Neural progenitor cell (in vitro differentiated cells): ENCODE results near the gene HEXIM2. TPM values are rescaled to one million over a fixed set of nuclear protein-coding genes. Genes with fewer than 3 reads are reported as not detected.
A peak's percentile ranks its signal among the peaks of the same experiment; 100 is the strongest.

Experiments
- DNase-seq: peaks from one replicate; pipeline ENCODE4 v3.0.0-alpha.2; 2016; ENCODE audit warnings: low spot score
- H2AFZ ChIP-seq: fragments of 200-600 bp; sonication (generic); replicated peaks from 2 replicates; pipeline ENCODE4 v1.6.1; 2016; ENCODE audit warnings: antibody characterized with exemption
- H3F3A ChIP-seq: fragments of 200-600 bp; sonication (generic); 2 replicates; pipeline ENCODE4 v1.6.1; 2016; ENCODE audit warnings: antibody characterized with exemption, low read depth
- H3K27ac ChIP-seq: fragments of 200-600 bp; sonication (generic); 2 replicates; pipeline ENCODE4 v1.5.1; 2016; ENCODE audit warnings: mild to moderate bottlenecking
- H3K27me3 ChIP-seq: fragments of 200-600 bp; sonication (generic); 2 replicates; pipeline ENCODE4 v1.6.1; 2016; ENCODE audit warnings: mild to moderate bottlenecking, moderate library complexity
- H3K36me3 ChIP-seq: fragments of 200-600 bp; sonication (generic); 2 replicates; pipeline ENCODE4 v1.5.1; 2016
- H3K4me1 ChIP-seq: fragments of 200-600 bp; sonication (generic); 2 replicates; pipeline ENCODE4 v1.6.1; 2016; ENCODE audit warnings: mixed run types
- H3K4me2 ChIP-seq: fragments of 200-600 bp; sonication (generic); 2 replicates; pipeline ENCODE4 v1.6.1; 2016
- H3K4me3 ChIP-seq: fragments of 200-600 bp; sonication (generic); 2 replicates; pipeline ENCODE4 v1.5.1; 2016
- H3K79me2 ChIP-seq: fragments of 200-600 bp; sonication (generic); 2 replicates; pipeline ENCODE4 v1.6.1; 2016; ENCODE audit warnings: low read depth
- H3K9ac ChIP-seq: fragments of 200-600 bp; sonication (generic); 2 replicates; pipeline ENCODE4 v1.6.1; 2016
- H3K9me3 ChIP-seq: fragments of 200-600 bp; sonication (generic); 2 replicates; pipeline ENCODE4 v1.5.1; 2016; ENCODE audit warnings: low read depth
- H4K20me1 ChIP-seq: fragments of 200-600 bp; sonication (generic); 2 replicates; pipeline ENCODE4 v1.6.1; 2016; ENCODE audit warnings: low read depth
- H3K27ac Mint-ChIP-seq: 3 replicates; pipeline ENCODE4 v1.8.0; 2021; ENCODE audit warnings: mixed read lengths
- H3K27me3 Mint-ChIP-seq: 2 replicates; pipeline ENCODE4 v1.8.0; 2022; ENCODE audit warnings: low read depth, mild to moderate bottlenecking, inconsistent platforms, moderate library complexity, mixed read lengths; ENCODE audit not compliant: insufficient read depth
- H3K36me3 Mint-ChIP-seq: 3 replicates; pipeline ENCODE4 v1.8.0; 2021; ENCODE audit warnings: mixed read lengths
- H3K4me1 Mint-ChIP-seq: 3 replicates; pipeline ENCODE4 v1.8.0; 2021; ENCODE audit warnings: mixed read lengths
- H3K4me3 Mint-ChIP-seq: 3 replicates; pipeline ENCODE4 v1.8.0; 2021; ENCODE audit warnings: mild to moderate bottlenecking, moderate library complexity, mixed read lengths
- H3K9me3 Mint-ChIP-seq: 3 replicates; pipeline ENCODE4 v1.8.0; 2020; ENCODE audit warnings: mixed read lengths
- EZH2 ChIP-seq: fragments of 200-600 bp; sonication (generic); IDR thresholded peaks from 2 replicates; pipeline ENCODE4 v1.6.1; 2017; ENCODE audit warnings: antibody characterized with exemption, mild to moderate bottlenecking, moderate library complexity
- EZH2phosphoT487 ChIP-seq: fragments of 200-600 bp; sonication (generic); IDR thresholded peaks from 2 replicates; pipeline ENCODE4 v1.6.1; 2017; ENCODE audit warnings: antibody characterized with exemption
- total RNA-seq: library from RNA; depleted of rRNA; stranded (reverse); fragments of >200 nt; gene quantifications from 2 replicates; pipeline ENCODE4 v1.2.3, GENCODE V29; 2015; ENCODE audit warnings: low replicate concordance
- TF ChIP-seq, protein P1 (sequence below): fragments of 200-600 bp; sonication (generic); IDR thresholded peaks from 2 replicates; pipeline ENCODE4 v1.5.1; 2017; ENCODE audit warnings: antibody characterized with exemption, mild to moderate bottlenecking

HEXIM2 gene
- total RNA-seq, 1 donor from 2014 or later = 4.6 TPM

DNA sequence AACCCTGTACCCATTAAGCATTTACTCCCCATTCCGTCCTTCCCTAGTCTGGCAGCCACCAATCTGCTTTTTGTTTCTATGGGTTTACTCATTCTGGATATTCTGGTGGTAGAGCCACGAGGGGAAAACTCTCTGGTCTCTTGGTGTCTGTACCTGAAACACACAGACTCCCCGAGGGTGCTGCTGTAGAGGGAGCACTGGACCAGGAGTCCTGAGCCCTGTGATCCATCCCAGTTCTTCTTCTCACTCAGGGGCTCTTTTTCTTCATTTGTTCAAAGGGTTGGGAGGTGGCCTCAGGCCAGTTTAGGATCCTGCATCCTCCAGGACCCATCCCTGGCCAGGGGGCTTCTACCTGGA lies 14.1 kb downstream of the HEXIM2 start:
- Histone ChIP-seq H3K9ac (no peak overlapping the region), H3K4me3 (no peak overlapping the region), H3K27ac (no peak overlapping the region), H3K9me3 (no peaks in the 10 kb centered on the region), H3K27me3 (no peaks in the 10 kb centered on the region), H3K36me3 (no peaks in the 10 kb centered on the region), H3K4me1 (peaks cover 25% of the 10 kb centered on the region), H3K79me2 (no peaks in the 10 kb centered on the region), H3F3A (peaks cover 29% of the 10 kb centered on the region), H4K20me1 (no peaks in the 10 kb centered on the region), H3K4me2 (no peak overlapping the region), H2AFZ (no peak overlapping the region)
- H3K27ac Mint-ChIP-seq = no peak overlapping the region
- no peaks in the 10 kb centered on the region for H3K9me3 Mint-ChIP-seq
- no peak for DNase-seq
- TF ChIP-seq EZH2phosphoT487 (no peak), EZH2 (no peak)
- TF ChIP-seq, protein P1, sequence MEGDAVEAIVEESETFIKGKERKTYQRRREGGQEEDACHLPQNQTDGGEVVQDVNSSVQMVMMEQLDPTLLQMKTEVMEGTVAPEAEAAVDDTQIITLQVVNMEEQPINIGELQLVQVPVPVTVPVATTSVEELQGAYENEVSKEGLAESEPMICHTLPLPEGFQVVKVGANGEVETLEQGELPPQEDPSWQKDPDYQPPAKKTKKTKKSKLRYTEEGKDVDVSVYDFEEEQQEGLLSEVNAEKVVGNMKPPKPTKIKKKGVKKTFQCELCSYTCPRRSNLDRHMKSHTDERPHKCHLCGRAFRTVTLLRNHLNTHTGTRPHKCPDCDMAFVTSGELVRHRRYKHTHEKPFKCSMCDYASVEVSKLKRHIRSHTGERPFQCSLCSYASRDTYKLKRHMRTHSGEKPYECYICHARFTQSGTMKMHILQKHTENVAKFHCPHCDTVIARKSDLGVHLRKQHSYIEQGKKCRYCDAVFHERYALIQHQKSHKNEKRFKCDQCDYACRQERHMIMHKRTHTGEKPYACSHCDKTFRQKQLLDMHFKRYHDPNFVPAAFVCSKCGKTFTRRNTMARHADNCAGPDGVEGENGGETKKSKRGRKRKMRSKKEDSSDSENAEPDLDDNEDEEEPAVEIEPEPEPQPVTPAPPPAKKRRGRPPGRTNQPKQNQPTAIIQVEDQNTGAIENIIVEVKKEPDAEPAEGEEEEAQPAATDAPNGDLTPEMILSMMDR = no peak
- H3K4me1 Mint-ChIP-seq = peaks cover 26% of the 10 kb centered on the region
- H3K4me3 Mint-ChIP-seq = no peak overlapping the region
- H3K36me3 Mint-ChIP-seq = no peaks in the 10 kb centered on the region
- peaks cover 10% of the 10 kb centered on the region for H3K27me3 Mint-ChIP-seq

GRCh38 chr17:45177563-45177962 lies 15.9 kb downstream of the HEXIM2 start:
- H2AFZ ChIP-seq = no peak overlapping the region
- Mint-ChIP-seq H3K27me3 (peaks cover 7% of the 10 kb centered on the region), H3K36me3 (no peaks in the 10 kb centered on the region), H3K4me1 (peaks cover 9% of the 10 kb centered on the region), H3K27ac (no peak overlapping the region), H3K4me3 (no peak overlapping the region), H3K9me3 (no peaks in the 10 kb centered on the region)
- H3K9ac ChIP-seq = no peak overlapping the region
- H3F3A ChIP-seq = peaks cover 12% of the 10 kb centered on the region
- no peak overlapping the region for H3K4me2 ChIP-seq
- no peaks in the 10 kb centered on the region for H3K9me3 ChIP-seq
- no peaks in the 10 kb centered on the region for H3K79me2 ChIP-seq
- H3K27ac ChIP-seq = no peak overlapping the region
- peaks cover 7% of the 10 kb centered on the region for H3K4me1 ChIP-seq
- H3K4me3 ChIP-seq = no peak overlapping the region
- no peaks in the 10 kb centered on the region for H3K36me3 ChIP-seq
- DNase-seq = no peak
- TF ChIP-seq EZH2 (no peak), EZH2phosphoT487 (no peak)
- TF ChIP-seq, protein P1 = no peak
- H4K20me1 ChIP-seq = no peaks in the 10 kb centered on the region
- H3K27me3 ChIP-seq = no peaks in the 10 kb centered on the region

DNA sequence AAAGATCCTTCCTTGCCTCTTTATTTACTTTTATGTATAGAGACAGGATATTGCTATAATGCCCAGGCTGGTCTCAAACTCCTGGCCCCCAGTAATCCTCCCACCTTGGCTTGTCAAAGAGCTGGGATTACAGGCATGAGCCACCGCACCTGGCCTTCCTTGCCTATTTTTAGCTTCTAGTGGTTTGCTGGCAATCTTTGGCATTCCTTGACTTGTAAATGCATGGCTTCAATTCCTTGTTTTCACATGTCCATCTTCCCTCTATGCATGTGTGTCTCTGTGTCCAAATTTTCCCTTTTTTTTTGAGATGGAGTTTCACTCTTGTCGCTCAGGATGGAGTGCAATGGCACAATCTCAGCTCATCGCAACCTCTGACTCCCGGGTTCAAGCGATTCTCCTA lies 22.5 kb downstream of the HEXIM2 start:
- H3K27me3 ChIP-seq = no peaks in the 10 kb centered on the region

More for the DNA sequence above, 22.5 kb downstream of the HEXIM2 start:
- Mint-ChIP-seq H3K4me3 (no peak overlapping the region), H3K27me3 (no peaks in the 10 kb centered on the region), H3K36me3 (no peaks in the 10 kb centered on the region), H3K9me3 (no peaks in the 10 kb centered on the region), H3K4me1 (no peaks in the 10 kb centered on the region), H3K27ac (peak overlapping the region; percentile 54)
- no peak overlapping the region for H3K4me3 ChIP-seq
- no peaks in the 10 kb centered on the region for H3K36me3 ChIP-seq
- H2AFZ ChIP-seq = no peak overlapping the region
- H3K27ac ChIP-seq = no peak overlapping the region
- no peaks in the 10 kb centered on the region for H3K9me3 ChIP-seq
- H3K4me1 ChIP-seq = no peaks in the 10 kb centered on the region
- H3K79me2 ChIP-seq = no peaks in the 10 kb centered on the region
- no peak for DNase-seq
- H3K4me2 ChIP-seq = no peak overlapping the region
- H3K9ac ChIP-seq = no peak overlapping the region
- H4K20me1 ChIP-seq = no peaks in the 10 kb centered on the region
- no peaks in the 10 kb centered on the region for H3F3A ChIP-seq
- TF ChIP-seq, protein P1 = no peak
- TF ChIP-seq EZH2phosphoT487 (no peak), EZH2 (no peak)
